ENCODE results near the gene CLK4. TPM values are rescaled to one million over a fixed set of nuclear protein-coding genes. Genes with fewer than 3 reads are reported as not detected.

Gene CLK4
- polyA plus RNA-seq, 4 donors: 8.2 to 41.3 (median 21.5) TPM

GRCh38 chr5:178649580-178649979 lies 22.7 kb upstream of the CLK4 start:
- H3K4me1 ChIP-seq (ENCODE audit: control insufficient read depth in 3 of 3, insufficient read depth in 2 of 3, low read depth in 1 of 3, low read length in 2 of 3): no peaks in the 10 kb centered on the region
- H3K27me3 ChIP-seq (ENCODE audit: control insufficient read depth in 3 of 3, insufficient read depth in 3 of 3, low read length in 3 of 3): no peaks in the 10 kb centered on the region
- WGBS, 3 donors: 73 to 76% (median 75%) methylated on average over 3 of the region's 3 CpGs
- no peak overlapping the region for H3K27ac ChIP-seq (ENCODE audit: low read depth in 1 of 3, low read length in 2 of 3)
- DNase-seq: no peak
- no peak for FAIRE-seq
- no peaks in the 10 kb centered on the region for H3K9me3 ChIP-seq (ENCODE audit: control insufficient read depth in 2 of 2, insufficient read depth in 1 of 2, low read depth in 1 of 2, low read length in 1 of 2)
- H3K4me3 ChIP-seq (ENCODE audit: low read depth in 1 of 3, low read length in 3 of 3): no peak overlapping the region
- H3K36me3 ChIP-seq (ENCODE audit: control insufficient read depth in 3 of 3, insufficient read depth in 2 of 3, low read depth in 1 of 3, low read length in 3 of 3): no peaks in the 10 kb centered on the region

GRCh38 chr5:178644826-178645545 lies 18.1 kb upstream of the CLK4 start:
- Histone ChIP-seq H3K9me3 (ENCODE audit: control insufficient read depth in 2 of 2, insufficient read depth in 1 of 2, low read depth in 1 of 2, low read length in 1 of 2) (no peaks in the 10 kb centered on the region), H3K4me3 (ENCODE audit: low read depth in 1 of 3, low read length in 3 of 3) (no peak overlapping the region), H3K4me1 (ENCODE audit: control insufficient read depth in 3 of 3, insufficient read depth in 2 of 3, low read depth in 1 of 3, low read length in 2 of 3) (no peaks in the 10 kb centered on the region), H3K27me3 (ENCODE audit: control insufficient read depth in 3 of 3, insufficient read depth in 3 of 3, low read length in 3 of 3) (no peaks in the 10 kb centered on the region), H3K27ac (ENCODE audit: low read depth in 1 of 3, low read length in 2 of 3) (no peak overlapping the region), H3K36me3 (ENCODE audit: control insufficient read depth in 3 of 3, insufficient read depth in 2 of 3, low read depth in 1 of 3, low read length in 3 of 3) (no peaks in the 10 kb centered on the region)
- DNase-seq (no peak), FAIRE-seq (no peak)
- 62 to 65% (median 63%) methylated on average over 7 of the region's 7 CpGs for WGBS, 3 donors

DNA sequence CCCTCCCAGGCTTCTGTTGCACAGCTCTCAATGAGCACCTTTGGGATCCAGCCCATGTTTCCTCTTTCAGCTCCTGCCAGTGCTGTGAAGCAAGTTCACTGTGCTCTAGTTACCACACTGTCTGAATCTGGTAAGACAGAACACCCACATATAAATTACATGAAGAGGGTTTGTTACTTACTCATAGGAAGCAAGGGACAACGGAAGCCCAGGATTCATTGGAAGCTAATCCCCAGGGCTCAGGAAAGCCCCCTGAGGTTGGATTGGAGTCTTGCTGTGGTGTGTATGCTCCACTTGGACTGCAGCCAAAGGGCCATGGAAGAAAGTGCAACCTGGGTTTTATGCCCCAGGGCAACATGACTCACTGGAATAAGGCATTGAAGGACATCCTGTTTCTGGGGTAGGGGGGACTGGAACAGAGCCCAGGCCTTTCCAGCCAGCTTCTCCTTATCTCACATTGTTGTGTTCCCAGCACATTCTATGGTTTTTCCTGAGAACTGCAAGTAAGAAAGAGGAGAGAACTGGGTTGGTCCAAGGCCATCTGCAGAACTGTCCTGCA lies 15.6 kb upstream of the CLK4 start:
- H3K4me1 ChIP-seq (ENCODE audit: control insufficient read depth in 3 of 3, insufficient read depth in 2 of 3, low read depth in 1 of 3, low read length in 2 of 3): no peaks in the 10 kb centered on the region
- 82 to 95% (median 94%) methylated on average over 1 of the region's 1 CpG for whole genome bisulfite sequencing, 3 donors
- no peaks in the 10 kb centered on the region for H3K27me3 ChIP-seq (ENCODE audit: control insufficient read depth in 3 of 3, insufficient read depth in 3 of 3, low read length in 3 of 3)
- FAIRE-seq: no peak
- DNase-seq: no peak
- no peak overlapping the region for H3K27ac ChIP-seq (ENCODE audit: low read depth in 1 of 3, low read length in 2 of 3)
- H3K9me3 ChIP-seq (ENCODE audit: control insufficient read depth in 2 of 2, insufficient read depth in 1 of 2, low read depth in 1 of 2, low read length in 1 of 2): no peaks in the 10 kb centered on the region
- no peaks in the 10 kb centered on the region for H3K36me3 ChIP-seq (ENCODE audit: control insufficient read depth in 3 of 3, insufficient read depth in 2 of 3, low read depth in 1 of 3, low read length in 3 of 3)
- no peak overlapping the region for H3K4me3 ChIP-seq (ENCODE audit: low read depth in 1 of 3, low read length in 3 of 3)

DNA sequence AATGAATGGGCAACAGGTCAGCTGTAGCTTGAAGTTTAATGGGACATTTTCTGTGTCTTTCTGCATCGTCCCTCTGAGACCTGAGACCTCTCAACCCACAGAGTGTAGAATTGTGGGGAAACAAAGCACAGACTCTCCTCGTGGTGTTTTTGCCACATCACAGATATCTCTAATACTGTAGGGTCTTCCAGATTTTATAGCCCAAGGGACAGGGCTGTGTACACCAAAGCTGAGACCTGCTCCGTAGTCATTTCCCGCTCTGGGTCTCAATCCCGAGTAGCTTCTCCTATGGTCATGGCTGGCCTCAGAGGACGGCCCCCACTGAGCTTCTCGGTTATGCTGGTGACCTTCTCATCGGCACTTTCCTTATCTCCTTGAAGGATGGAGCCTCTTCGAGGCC lies 14.9 kb upstream of the CLK4 start:
- no peaks in the 10 kb centered on the region for H3K27me3 ChIP-seq (ENCODE audit: control insufficient read depth in 3 of 3, insufficient read depth in 3 of 3, low read length in 3 of 3)
- no peaks in the 10 kb centered on the region for H3K9me3 ChIP-seq (ENCODE audit: control insufficient read depth in 2 of 2, insufficient read depth in 1 of 2, low read depth in 1 of 2, low read length in 1 of 2)
- 70 to 76% (median 74%) methylated on average over 9 of the region's 9 CpGs for WGBS, 3 donors
- no peaks in the 10 kb centered on the region for H3K4me1 ChIP-seq (ENCODE audit: control insufficient read depth in 3 of 3, insufficient read depth in 2 of 3, low read depth in 1 of 3, low read length in 2 of 3)
- DNase-seq: no peak
- FAIRE-seq: no peak
- no peak overlapping the region for H3K4me3 ChIP-seq (ENCODE audit: low read depth in 1 of 3, low read length in 3 of 3)
- no peak overlapping the region for H3K27ac ChIP-seq (ENCODE audit: low read depth in 1 of 3, low read length in 2 of 3)
- H3K36me3 ChIP-seq (ENCODE audit: control insufficient read depth in 3 of 3, insufficient read depth in 2 of 3, low read depth in 1 of 3, low read length in 3 of 3): no peaks in the 10 kb centered on the region

DNA sequence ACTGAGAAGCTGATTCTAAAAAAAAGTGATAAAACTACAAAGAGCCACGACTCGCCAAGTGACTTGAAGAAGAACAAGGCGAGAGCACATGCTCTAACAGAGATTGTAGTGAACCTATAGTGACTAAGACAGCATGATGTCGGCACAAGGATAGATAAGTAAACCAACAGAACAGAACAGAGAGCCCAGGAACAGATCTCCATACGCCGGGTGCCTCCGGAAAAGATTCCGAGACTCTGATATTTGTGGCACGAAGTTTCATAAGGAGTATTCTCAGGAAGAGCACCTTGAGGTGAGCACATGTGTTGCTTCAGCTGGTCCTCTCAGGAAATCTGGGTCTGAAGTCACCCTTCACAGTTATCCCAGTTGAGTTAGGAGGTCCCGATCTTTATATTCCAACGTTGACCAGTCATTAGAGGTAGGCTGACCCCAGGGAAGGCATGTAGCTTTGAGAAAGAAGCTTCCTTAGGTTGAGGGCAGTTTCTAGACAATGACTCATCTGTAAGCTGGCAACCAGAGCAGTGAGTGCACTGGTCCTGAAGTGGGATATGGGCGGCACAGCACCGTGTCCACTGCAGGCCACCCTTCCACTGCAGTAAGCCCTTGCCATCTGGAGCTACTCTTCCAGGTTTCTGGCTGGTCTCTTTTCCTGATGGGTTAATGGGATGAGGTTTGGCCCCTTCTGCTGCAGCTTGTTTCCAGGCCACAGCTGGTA lies 13.6 kb upstream of the CLK4 start:
- no peaks in the 10 kb centered on the region for H3K4me1 ChIP-seq (ENCODE audit: control insufficient read depth in 3 of 3, insufficient read depth in 2 of 3, low read depth in 1 of 3, low read length in 2 of 3)
- no peaks in the 10 kb centered on the region for H3K9me3 ChIP-seq (ENCODE audit: control insufficient read depth in 2 of 2, insufficient read depth in 1 of 2, low read depth in 1 of 2, low read length in 1 of 2)
- FAIRE-seq (no peak), DNase-seq (no peak)
- WGBS, 3 donors: 85 to 87% (median 87%) methylated on average over 13 of the region's 13 CpGs
- H3K4me3 ChIP-seq (ENCODE audit: low read depth in 1 of 3, low read length in 3 of 3): no peak overlapping the region
- H3K36me3 ChIP-seq (ENCODE audit: control insufficient read depth in 3 of 3, insufficient read depth in 2 of 3, low read depth in 1 of 3, low read length in 3 of 3): no peaks in the 10 kb centered on the region
- no peaks in the 10 kb centered on the region for H3K27me3 ChIP-seq (ENCODE audit: control insufficient read depth in 3 of 3, insufficient read depth in 3 of 3, low read length in 3 of 3)
- no peak overlapping the region for H3K27ac ChIP-seq (ENCODE audit: low read depth in 1 of 3, low read length in 2 of 3)

DNA sequence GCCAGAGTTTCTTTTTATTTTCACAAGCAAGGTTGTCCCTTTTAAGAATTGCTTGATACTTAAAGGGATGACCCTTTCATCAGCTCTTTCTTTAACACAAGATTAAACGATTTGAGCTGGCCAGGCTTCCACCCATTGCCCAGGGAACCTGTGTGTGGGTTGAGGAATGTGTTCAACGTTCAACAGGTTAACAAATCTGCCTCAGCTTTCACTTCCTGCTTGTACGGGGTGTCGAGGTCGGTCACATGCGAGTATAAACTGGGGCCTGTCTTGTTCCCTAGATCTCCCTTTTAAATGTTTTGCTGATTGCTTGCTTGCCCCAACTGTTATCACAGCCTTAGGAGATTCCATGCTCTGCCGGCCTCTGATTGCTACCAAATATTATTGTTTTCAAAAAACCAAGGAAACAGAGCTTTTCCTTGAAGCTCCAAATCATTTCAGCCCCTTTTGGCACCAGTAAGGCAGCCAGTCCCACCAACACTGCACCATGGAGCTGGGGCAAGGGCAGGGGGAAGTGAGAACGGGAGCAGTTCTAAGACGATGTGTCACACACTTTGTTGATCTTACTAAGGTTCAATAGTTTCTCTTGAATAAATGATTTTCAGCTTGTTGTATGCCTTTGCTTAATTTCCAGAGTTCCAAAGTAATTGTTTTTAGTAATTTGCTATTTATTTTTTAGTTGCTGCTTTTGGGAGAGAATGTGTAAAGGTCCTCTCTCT lies 10.7 kb upstream of the CLK4 start:
- no peaks in the 10 kb centered on the region for H3K4me1 ChIP-seq (ENCODE audit: control insufficient read depth in 3 of 3, insufficient read depth in 2 of 3, low read depth in 1 of 3, low read length in 2 of 3)
- H3K4me3 ChIP-seq (ENCODE audit: low read depth in 1 of 3, low read length in 3 of 3): no peak overlapping the region
- no peaks in the 10 kb centered on the region for H3K36me3 ChIP-seq (ENCODE audit: control insufficient read depth in 3 of 3, insufficient read depth in 2 of 3, low read depth in 1 of 3, low read length in 3 of 3)
- FAIRE-seq (no peak), DNase-seq (no peak)
- WGBS, 3 donors: 63 to 77% (median 70%) methylated on average over 9 of the region's 9 CpGs
- H3K9me3 ChIP-seq (ENCODE audit: control insufficient read depth in 2 of 2, insufficient read depth in 1 of 2, low read depth in 1 of 2, low read length in 1 of 2): no peaks in the 10 kb centered on the region
- H3K27me3 ChIP-seq (ENCODE audit: control insufficient read depth in 3 of 3, insufficient read depth in 3 of 3, low read length in 3 of 3): no peaks in the 10 kb centered on the region
- no peak overlapping the region for H3K27ac ChIP-seq (ENCODE audit: low read depth in 1 of 3, low read length in 2 of 3)

- FAIRE-seq: no peak
- no peak for DNase-seq
- H3K9me3 ChIP-seq (ENCODE audit: control insufficient read depth in 2 of 2, insufficient read depth in 1 of 2, low read depth in 1 of 2, low read length in 1 of 2): no peaks in the 10 kb centered on the region
- no peak overlapping the region for H3K27ac ChIP-seq (ENCODE audit: low read depth in 1 of 3, low read length in 2 of 3)
- H3K36me3 ChIP-seq (ENCODE audit: control insufficient read depth in 3 of 3, insufficient read depth in 2 of 3, low read depth in 1 of 3, low read length in 3 of 3): no peaks in the 10 kb centered on the region
- no peaks in the 10 kb centered on the region for H3K4me1 ChIP-seq (ENCODE audit: control insufficient read depth in 3 of 3, insufficient read depth in 2 of 3, low read depth in 1 of 3, low read length in 2 of 3)
- 37 to 48% (median 38%) methylated on average over 4 of the region's 4 CpGs for WGBS, 3 donors
- H3K27me3 ChIP-seq (ENCODE audit: control insufficient read depth in 3 of 3, insufficient read depth in 3 of 3, low read length in 3 of 3): peaks cover 0 to 3% (median 0%) of the 10 kb centered on the region in 3 donors
- no peak overlapping the region for H3K4me3 ChIP-seq (ENCODE audit: low read depth in 1 of 3, low read length in 3 of 3)
These were observed 5.4 kb upstream of the CLK4 start for GRCh38 chr5:178632285-178632684.

DNA sequence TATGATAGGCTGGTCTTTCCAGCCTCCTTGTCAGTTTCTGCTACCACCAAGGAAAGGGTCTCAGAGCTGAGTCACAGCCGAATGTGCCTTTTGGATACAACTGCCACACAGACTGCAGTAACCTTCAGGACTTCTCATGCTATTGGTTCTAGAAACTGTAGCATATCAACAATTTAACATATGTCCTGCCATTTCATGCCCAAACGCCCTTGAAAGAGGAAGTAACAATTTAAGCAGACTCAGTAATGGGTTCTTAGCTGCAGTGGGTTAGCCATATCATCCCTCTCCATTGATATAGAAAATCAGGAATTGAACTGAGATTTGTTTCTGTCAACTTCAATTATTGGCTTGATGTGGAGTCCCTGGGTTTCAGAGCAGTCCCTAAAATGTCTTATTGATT lies 4.1 kb upstream of the CLK4 start:
- H3K9me3 ChIP-seq (ENCODE audit: control insufficient read depth in 2 of 2, insufficient read depth in 1 of 2, low read depth in 1 of 2, low read length in 1 of 2): no peaks in the 10 kb centered on the region
- H3K27me3 ChIP-seq (ENCODE audit: control insufficient read depth in 3 of 3, insufficient read depth in 3 of 3, low read length in 3 of 3): peaks cover 0 to 3% (median 0%) of the 10 kb centered on the region in 3 donors
- no peaks in the 10 kb centered on the region for H3K36me3 ChIP-seq (ENCODE audit: control insufficient read depth in 3 of 3, insufficient read depth in 2 of 3, low read depth in 1 of 3, low read length in 3 of 3)
- H3K27ac ChIP-seq (ENCODE audit: low read depth in 1 of 3, low read length in 2 of 3): no peak overlapping the region
- FAIRE-seq (no peak), DNase-seq (no peak)
- H3K4me1 ChIP-seq (ENCODE audit: control insufficient read depth in 3 of 3, insufficient read depth in 2 of 3, low read depth in 1 of 3, low read length in 2 of 3): no peaks in the 10 kb centered on the region
- H3K4me3 ChIP-seq (ENCODE audit: low read depth in 1 of 3, low read length in 3 of 3): no peak overlapping the region
- 41 to 44% (median 41%) methylated on average over 2 of the region's 2 CpGs for WGBS, 3 donors

All from small intestine (tissue), 7 donors.